GM12878 (cell line): ENCODE data around the gene AFAP1L2. TPM values are rescaled to one million over a fixed set of nuclear protein-coding genes. Genes with fewer than 3 reads are reported as not detected.

Experiments
- ATAC-seq: fragments of 200-7000 bp; cut with Tn5 transposase; 3 replicates; pipeline ENCODE4 v1.9.1; 2020; ENCODE audit warnings: mild to moderate bottlenecking, moderate library complexity
- BruUV-seq: library from RNA; stranded (reverse); fragments of 400-500 nt; replicated peaks from 2 replicates; lab custom pipeline; 2021; lab: Mats Ljungman, UMichigan
- CTCF ChIA-PET: fragments of 300-600 bp; sonication (Branson Sonifier 250); formaldehyde crosslinking; extraction: SDS; loops from one replicate; lab custom pipeline; 2021; ENCODE audit warnings: inconsistent platforms; lab: Yijun Ruan, JAX
- POLR2A ChIA-PET: fragments of 350-600 bp; formaldehyde crosslinking; extraction: SDS; loops from one replicate; lab custom pipeline; 2021; ENCODE audit warnings: inconsistent platforms; lab: Charles Lee
- RAD21 ChIA-PET: fragments of 300-600 bp; sonication (Branson Sonifier 250); formaldehyde crosslinking; loops from one replicate; lab custom pipeline; 2023; ENCODE audit warnings: antibody characterized with exemption; ENCODE audit not compliant: unreplicated experiment; lab: Charles Lee
- SMC1A ChIA-PET: fragments of 300-600 bp; sonication (Branson Sonifier 250); formaldehyde crosslinking; loops from one replicate; lab custom pipeline; 2023; ENCODE audit not compliant: unreplicated experiment, uncharacterized antibody; lab: Charles Lee
- DNase-seq: peaks from one replicate; pipeline ENCODE4 v3.0.0-alpha.2; 2011; ENCODE audit warnings: low read depth, low spot score
- FAIRE-seq: peaks from 3 replicates; lab custom pipeline; 2011; peaks lifted over from hg19 to GRCh38; lab: Jason Lieb, UNC
- H2AFZ ChIP-seq: 2 replicates; pipeline ENCODE4 v1.6.0; 2011; ENCODE audit warnings: low read depth, low read length, control low read depth; ENCODE audit not compliant: control insufficient read depth
- H3K27ac ChIP-seq: 2 replicates; pipeline ENCODE4 v1.5.1; 2011; ENCODE audit warnings: control low read depth; ENCODE audit not compliant: control insufficient read depth, insufficient read depth
- H3K27me3 ChIP-seq, 2 experiments: replicated peaks in 1 of 2; 2 replicates each; pipeline versions ENCODE4 v1.6.0 to v1.6.1; 2011; ENCODE audit warnings: low read length in 1 of 2; ENCODE audit not compliant: control insufficient read depth in 2 of 2, insufficient read depth in 2 of 2
- H3K36me3 ChIP-seq, 2 experiments: 2 replicates each; pipeline ENCODE4 v1.5.1; 2011; ENCODE audit warnings: low read length in 1 of 2; ENCODE audit not compliant: control insufficient read depth in 2 of 2, insufficient read depth in 2 of 2
- H3K4me1 ChIP-seq: 2 replicates; pipeline ENCODE4 v1.6.1; 2011; ENCODE audit warnings: mild to moderate bottlenecking, low read length, moderate library complexity, mixed read lengths; ENCODE audit not compliant: control insufficient read depth, insufficient read depth
- H3K4me2 ChIP-seq: 2 replicates; pipeline ENCODE4 v1.6.0; 2011; ENCODE audit warnings: control low read depth; ENCODE audit not compliant: control insufficient read depth, insufficient read depth
- H3K4me3 ChIP-seq: fragments of 200-600 bp; sonication (generic); 2 replicates; pipeline ENCODE4 v1.5.1; 2016
- H3K79me2 ChIP-seq: 2 replicates; pipeline ENCODE4 v1.6.0; 2011; ENCODE audit warnings: low read length; ENCODE audit not compliant: control insufficient read depth, insufficient read depth
- H3K9ac ChIP-seq: 2 replicates; pipeline ENCODE4 v1.8.0; 2011; ENCODE audit warnings: low read length, control low read depth, mixed read lengths; ENCODE audit not compliant: control insufficient read depth, insufficient read depth
- H3K9me3 ChIP-seq: replicated peaks from 3 replicates; pipeline ENCODE4 v1.5.1; 2011; ENCODE audit warnings: mild to moderate bottlenecking, low read length; ENCODE audit not compliant: control insufficient read depth, insufficient read depth
- H4K20me1 ChIP-seq: 2 replicates; pipeline ENCODE4 v1.6.0; 2011; ENCODE audit not compliant: control insufficient read depth, insufficient read depth
- ASH2L ChIP-seq: fragments of 300-600, 200-600 bp; sonication (generic); IDR thresholded peaks from 2 replicates; pipeline ENCODE4 v1.6.1; 2017; ENCODE audit warnings: low read depth, mild to moderate bottlenecking, borderline replicate concordance
- EZH2 ChIP-seq: IDR thresholded peaks from 2 replicates; pipeline ENCODE4 v1.6.1; 2012; ENCODE audit warnings: low read depth, mild to moderate bottlenecking, control low read depth, inconsistent platforms, low read length, borderline replicate concordance; ENCODE audit not compliant: control insufficient read depth
- FOXK2 ChIP-seq: fragments of 450-650 bp; IDR thresholded peaks from 2 replicates; pipeline ENCODE4 v1.6.1; 2017; ENCODE audit warnings: mild to moderate bottlenecking, moderate library complexity
- NR2F1 ChIP-seq: fragments of 450-650 bp; conservative IDR thresholded peaks from 2 replicates; pipeline ENCODE4 v1.6.1; 2017; ENCODE audit warnings: mild to moderate bottlenecking
- POLR2AphosphoS2 ChIP-seq: IDR thresholded peaks from 2 replicates; pipeline ENCODE4 v1.6.1; 2011; ENCODE audit warnings: low read depth, mild to moderate bottlenecking, low read length, improper control_type of control experiment, moderate library complexity
- RUNX3 ChIP-seq: IDR thresholded peaks from 2 replicates; pipeline ENCODE4 v1.6.1; 2012; ENCODE audit warnings: low read length, inconsistent platforms
- SMAD5 ChIP-seq: IDR thresholded peaks from 2 replicates; pipeline ENCODE4 v1.6.1; 2016; ENCODE audit warnings: antibody characterized with exemption, low read depth
- WGBS: methylation state at CpG from one replicate; pipeline ENCODE4 v1.1.6; 2016; ENCODE audit warnings: low lambda C conversion rate; ENCODE audit not compliant: insufficient replicate concordance, insufficient coverage; ENCODE audit errors: missing lambda C conversion rate; 5-methylcytosine and 5-hydroxymethylcytosine counted together
- in situ Hi-C: fragments of 300-500 bp; cut with MboI; formaldehyde crosslinking; loops from 9 replicates; pipeline ENCODE4 v1.14.3; 2018; ENCODE audit warnings: mixed read lengths
- intact Hi-C: fragments of 100-400 bp; cut with micrococcal nuclease; formaldehyde crosslinking; loops from one replicate; pipeline ENCODE4 v1.14.2; 2022; ENCODE audit not compliant: unreplicated experiment
- polyA plus RNA-seq, 11 experiments: library from polyadenylated mRNA; depleted of rRNA in 4 of 11; unstranded in 6 of 11; stranded (reverse) in 5 of 11; fragments of >200 nt; fragmentation: Nextera tagmentation in 4 of 11; fragmentation: Illumina TruSeq in 1 of 11; extraction: Ambion mirVana in 4 of 11; extraction: Trizol in 1 of 11; gene quantifications; 1 replicate in 1 of 11; 2 replicates in 10 of 11; pipeline versions ENCODE4 v1.2.1 to v1.2.3, GENCODE V29; 2011 to 2016; ENCODE audit warnings: inconsistent platforms in 2 of 11, missing spikeins in 2 of 11, low read depth in 1 of 11
- total RNA-seq, 4 experiments: library from RNA; depleted of rRNA in 3 of 4; stranded (reverse); fragments of >200 nt in 3 of 4; fragmentation: Illumina TruSeq in 1 of 4; extraction: Trizol in 1 of 4; gene quantifications; 2 replicates each; pipeline versions ENCODE4 v1.2.1 to v1.2.3, GENCODE V29; 2013 to 2021

The AFAP1L2 gene
- total and polyA plus RNA-seq, 10 of the 15 experiments (the other 5 are each of a cell fraction or from before 2014, with no cell fraction given) = 0.03 to 4.0 (median 0.34) TPM

DNA sequence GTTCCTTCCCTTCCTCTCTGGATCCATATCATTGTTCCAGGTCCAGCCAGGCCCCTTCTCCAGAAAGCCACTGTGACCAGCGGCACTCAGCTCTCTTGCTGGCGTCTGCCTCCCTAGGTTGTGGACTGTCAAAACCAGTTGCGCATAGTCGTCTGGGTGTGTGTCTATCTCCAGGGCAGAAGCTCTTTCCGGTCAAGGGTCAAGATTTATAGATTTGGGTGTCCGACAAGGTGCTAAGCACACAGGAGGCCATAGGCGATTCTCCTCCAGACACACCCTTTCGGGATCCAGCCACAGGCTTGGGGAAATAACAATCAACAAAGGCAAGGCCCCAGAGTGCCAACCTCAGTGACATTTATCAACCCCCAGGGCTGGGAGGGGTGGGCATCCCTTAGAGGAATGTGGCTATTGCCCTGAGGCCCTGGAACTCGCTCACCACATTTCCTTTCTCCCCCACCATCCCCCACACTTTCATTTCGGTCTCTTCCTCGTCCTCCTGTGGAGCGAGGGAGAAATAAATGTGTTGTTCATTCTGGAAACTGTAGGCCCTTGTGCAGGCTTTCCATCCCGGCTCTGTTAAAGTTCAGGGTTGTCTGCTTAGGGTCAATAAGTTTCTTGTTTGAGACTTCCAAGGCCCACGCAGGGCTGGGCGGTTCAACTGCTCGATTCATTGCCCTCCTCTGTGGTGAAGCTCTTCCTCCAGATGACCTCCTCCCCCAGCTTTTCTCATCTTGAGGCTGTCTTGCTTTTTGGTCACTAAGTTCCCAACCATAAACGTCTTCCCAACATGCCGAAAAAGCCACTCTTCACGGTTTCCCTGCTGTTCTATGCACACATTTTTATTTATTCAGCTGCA, 57.9 kb downstream of the AFAP1L2 start:
- 57% methylated on average over 19 of the region's 19 CpGs for WGBS
- H3K27ac ChIP-seq = no peak overlapping the region
- no peaks in the 10 kb centered on the region for H3K36me3 ChIP-seq
- H3K4me3 ChIP-seq = no peak overlapping the region
- no peak overlapping the region for H3K9ac ChIP-seq
- no peak for DNase-seq
- no TSS peak for BruUV-seq
- ChIA-PET CTCF (no interaction called here), POLR2A (interaction anchor here (1.1 kb wide), 1 partner anchor 11 kb away, joined by 3 read pairs; no protein-coding TSS in a partner anchor), SMC1A (interaction anchor here (1.2 to 1.6 kb wide), 2 partner anchors 42 to 57 kb away, joined by 3 read pairs; no protein-coding TSS in a partner anchor), RAD21 (no interaction called here)
- ATAC-seq = peak; percentile 30; the same call in 1 of the 3 replicates
- no peak for TF ChIP-seq ASH2L
- TF ChIP-seq SMAD5 = no peak
- TF ChIP-seq RUNX3 = peak; percentile 43; the same call in 1 of the 2 replicates
- no peak for TF ChIP-seq POLR2AphosphoS2
- TF ChIP-seq FOXK2 = no peak
- TF ChIP-seq EZH2 = no peak
- TF ChIP-seq NR2F1 = 0 out of 2 replicates have a peak, but pooled peaks have one; percentile 26
- no peak overlapping the region for H3K4me2 ChIP-seq
- no peaks in the 10 kb centered on the region for H4K20me1 ChIP-seq
- no peaks in the 10 kb centered on the region for H3K79me2 ChIP-seq
- H3K9me3 ChIP-seq = no peaks in the 10 kb centered on the region
- no peak overlapping the region for H2AFZ ChIP-seq
- FAIRE-seq = no peak
- no peaks in the 10 kb centered on the region; a peak in 2 of 4 replicates for H3K27me3 ChIP-seq
- intact Hi-C loops = no loop called here
- in situ Hi-C loops = no loop called here
- no peaks in the 10 kb centered on the region for H3K4me1 ChIP-seq
